ENCODE data around the gene GUCD1.

- TF ChIP-seq CTCF (IDR thresholded peaks at IDR 0.05) (no peak), POLR2A (IDR thresholded peaks at IDR 0.05) (peak; percentile 56 to 75)
These were observed at the start of gene GUCD1 for GRCh38 chr22:24554313-24555164.
